GM20000 (cell line): ENCODE data around the gene CFAP300.

ENCODE experiments used
- DNase-seq: peaks from one replicate; pipeline ENCODE4 v3.0.0; 2012; ENCODE audit warnings: low spot score
- TF ChIP-seq, protein P1 (sequence below): IDR thresholded peaks from 2 replicates; pipeline ENCODE4 v1.5.1; 2012; ENCODE audit warnings: mild to moderate bottlenecking, control low read depth; ENCODE audit errors: extremely low read depth, missing control alignments

The CFAP300 gene

DNA sequence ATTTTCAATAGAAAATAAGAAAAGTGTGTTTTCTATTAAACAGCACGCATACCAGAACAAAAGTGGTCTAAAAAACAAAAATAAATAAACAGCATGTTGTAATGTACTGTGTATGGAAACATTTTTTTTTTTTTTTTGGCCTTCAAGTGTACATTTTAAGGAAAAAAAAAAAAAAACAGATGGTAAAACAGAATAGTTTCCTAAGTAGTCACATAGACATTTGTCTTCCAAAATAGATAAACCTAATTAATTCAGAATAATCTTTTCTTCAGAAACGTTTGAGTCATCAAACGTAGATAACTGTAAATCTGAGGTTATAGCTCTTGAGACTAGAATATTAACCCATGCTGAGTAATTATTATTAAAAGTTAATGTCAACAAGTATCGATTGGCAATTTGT is 396 bp upstream of the CFAP300 start:
- DNase-seq = no peak
- TF ChIP-seq, protein P1, sequence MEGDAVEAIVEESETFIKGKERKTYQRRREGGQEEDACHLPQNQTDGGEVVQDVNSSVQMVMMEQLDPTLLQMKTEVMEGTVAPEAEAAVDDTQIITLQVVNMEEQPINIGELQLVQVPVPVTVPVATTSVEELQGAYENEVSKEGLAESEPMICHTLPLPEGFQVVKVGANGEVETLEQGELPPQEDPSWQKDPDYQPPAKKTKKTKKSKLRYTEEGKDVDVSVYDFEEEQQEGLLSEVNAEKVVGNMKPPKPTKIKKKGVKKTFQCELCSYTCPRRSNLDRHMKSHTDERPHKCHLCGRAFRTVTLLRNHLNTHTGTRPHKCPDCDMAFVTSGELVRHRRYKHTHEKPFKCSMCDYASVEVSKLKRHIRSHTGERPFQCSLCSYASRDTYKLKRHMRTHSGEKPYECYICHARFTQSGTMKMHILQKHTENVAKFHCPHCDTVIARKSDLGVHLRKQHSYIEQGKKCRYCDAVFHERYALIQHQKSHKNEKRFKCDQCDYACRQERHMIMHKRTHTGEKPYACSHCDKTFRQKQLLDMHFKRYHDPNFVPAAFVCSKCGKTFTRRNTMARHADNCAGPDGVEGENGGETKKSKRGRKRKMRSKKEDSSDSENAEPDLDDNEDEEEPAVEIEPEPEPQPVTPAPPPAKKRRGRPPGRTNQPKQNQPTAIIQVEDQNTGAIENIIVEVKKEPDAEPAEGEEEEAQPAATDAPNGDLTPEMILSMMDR = no peak

DNA sequence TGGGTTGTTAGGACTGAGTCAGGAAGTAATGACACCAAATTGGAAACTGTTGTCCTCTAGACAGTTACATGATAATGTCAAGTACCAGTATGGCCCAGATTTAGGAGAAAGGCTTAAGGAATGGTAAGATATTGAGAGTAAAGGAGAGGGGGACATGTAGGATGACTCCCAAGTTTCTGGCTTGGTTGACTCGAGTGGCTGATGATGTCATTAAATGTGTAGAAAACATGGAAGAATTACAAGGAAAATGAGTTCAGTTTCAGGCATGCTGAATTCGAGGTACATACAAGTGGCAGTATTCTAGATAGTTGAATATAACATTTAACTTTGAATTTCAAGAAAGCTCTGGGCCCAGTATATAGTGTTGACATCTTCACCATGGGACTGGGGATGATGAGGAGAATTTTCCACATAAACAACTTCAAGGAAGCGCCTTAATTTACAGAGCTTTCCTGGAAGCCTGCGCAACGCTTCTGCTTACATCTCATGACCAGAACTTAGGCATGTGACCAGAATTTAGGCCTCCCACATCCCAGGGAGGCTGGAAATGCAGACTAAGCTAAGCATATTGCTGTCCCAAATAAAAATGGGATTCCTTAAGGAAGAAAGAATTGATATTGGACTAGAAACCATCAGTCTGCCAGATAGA is 3.8 kb downstream of the CFAP300 start:
- no peak for DNase-seq
- TF ChIP-seq, protein P1 = no peak

DNA sequence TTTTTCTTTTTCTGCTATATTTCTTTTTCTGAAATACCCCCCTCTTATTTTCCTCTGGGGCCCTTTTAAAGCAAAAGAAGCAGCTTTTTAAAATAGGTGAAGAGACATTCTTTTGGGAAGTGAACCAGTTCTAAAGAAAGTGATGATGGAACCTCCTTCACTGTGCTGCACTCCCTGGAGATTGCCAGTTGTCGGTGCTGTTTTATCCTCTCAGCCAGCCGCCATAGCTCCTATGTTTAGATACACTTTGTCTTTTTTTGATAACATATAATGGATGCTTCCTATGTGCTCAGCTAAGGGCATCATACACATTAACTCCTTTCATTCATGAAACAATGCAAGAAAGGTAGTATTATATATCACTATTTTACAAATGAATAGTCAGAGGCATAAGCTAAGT is 14.0 kb downstream of the CFAP300 start:
- TF ChIP-seq, protein P1 = no peak
- DNase-seq = no peak

DNA sequence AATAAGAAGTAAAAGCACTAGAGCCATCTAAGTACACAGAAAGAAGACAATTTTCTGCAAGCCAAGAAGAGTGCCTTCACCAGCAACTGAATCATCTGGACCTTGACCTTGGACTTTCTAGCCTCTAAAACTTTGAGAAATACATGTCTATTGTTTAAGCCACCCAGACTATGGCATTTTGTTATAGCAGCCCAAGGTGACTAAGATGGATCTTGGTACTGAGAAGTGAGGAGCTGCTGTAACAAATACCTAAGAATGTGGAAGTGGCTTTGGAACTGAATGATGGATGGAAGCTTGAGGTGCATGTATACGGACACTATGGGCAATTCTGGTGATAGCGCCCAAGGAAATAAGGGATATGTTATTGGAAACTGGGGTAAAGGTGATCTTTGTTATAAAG is 14.9 kb downstream of the CFAP300 start:
- TF ChIP-seq, protein P1 = no peak
- no peak for DNase-seq

DNA sequence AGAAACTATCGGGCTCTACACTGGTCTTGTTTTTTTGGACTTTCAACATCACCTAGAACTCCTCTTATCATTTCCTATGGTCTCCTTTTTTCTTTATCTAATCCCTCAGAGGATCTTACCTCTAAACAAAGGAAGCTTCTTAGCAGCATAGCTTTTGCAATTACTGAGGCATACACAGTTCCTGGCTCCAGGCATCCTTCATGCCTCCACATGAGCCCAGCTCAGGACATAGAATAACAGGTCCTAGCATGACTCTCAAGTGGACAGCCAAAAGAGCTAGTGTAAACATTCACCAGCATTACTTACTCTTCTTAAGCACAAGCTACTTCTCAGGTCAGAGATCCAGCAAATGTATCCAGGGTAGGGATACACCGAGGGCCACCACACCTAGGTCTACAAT is 17.1 kb downstream of the CFAP300 start:
- no peak for DNase-seq

DNA sequence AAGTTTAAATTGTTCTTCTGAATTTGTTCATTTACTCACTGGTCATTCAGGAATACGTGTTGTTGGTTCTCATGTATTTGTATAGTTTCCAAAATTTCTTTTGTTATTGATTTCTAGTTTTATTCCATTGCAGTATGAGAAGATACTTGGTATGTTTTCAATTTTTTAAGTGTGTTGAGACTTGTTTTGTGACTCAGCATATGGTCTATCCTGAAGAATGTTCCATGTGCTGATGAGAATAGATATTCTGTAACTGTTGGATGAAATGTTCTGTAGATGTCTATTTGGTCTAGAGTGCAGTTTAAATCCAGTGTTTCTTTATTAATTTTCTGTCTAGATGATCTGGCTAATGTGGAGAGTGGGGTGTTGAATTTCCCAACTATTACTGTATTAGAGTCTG is 23.5 kb downstream of the CFAP300 start:
- DNase-seq = no peak
- TF ChIP-seq, protein P1 = no peak

More for the DNA sequence above, 17.1 kb downstream of the CFAP300 start:
- TF ChIP-seq, protein P1 = no peak

DNA sequence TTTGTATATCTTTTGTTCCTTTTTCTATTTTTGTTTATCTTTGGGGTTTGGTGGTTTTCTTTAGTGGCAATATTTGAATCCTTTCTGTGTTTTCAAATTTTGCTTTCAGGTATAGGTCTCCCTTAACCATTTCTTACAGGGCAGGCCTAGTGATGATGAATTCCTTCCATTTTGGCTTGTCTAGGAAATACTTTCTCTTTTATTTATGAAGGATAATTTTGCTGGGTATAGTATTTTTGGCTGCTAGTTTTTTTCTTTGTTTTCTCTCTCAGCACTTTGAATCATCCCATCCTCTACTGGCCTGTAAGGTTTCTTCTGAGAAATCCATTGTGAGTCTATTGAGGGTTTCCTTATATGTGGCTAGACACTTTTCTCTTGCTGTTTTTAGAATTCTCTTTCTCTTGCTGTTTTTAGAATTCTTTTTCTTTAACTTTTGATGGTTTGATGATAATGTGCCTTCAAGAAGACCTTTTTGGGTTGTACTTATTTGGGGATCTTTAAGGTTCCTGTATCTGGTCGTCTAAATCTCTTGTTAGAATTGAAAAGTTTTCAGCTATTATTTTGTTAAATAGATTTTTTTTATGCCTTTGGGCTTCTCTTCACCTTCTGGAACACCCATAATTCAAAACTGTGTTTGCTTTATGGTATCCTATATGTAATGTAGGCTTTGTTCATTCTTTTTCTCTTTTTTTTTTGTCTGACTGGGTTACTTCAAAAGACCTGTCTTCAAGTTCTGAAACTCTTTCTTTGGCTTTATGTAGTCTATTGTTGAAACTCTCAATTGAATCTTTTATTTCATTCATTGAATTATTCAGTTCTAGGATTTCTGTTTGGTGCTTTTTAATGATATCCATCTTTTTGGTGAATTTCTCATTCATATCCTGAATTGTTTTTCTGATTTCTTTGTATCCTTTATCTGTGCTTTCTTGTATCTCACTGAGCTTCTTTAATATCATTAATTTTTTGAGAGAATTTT is 24.5 kb downstream of the CFAP300 start:
- no peak for DNase-seq
- TF ChIP-seq, protein P1 = no peak
